Superior temporal gyrus (tissue), 1 donor: ENCODE results near the gene ZSWIM8.
A peak's percentile ranks its signal among the peaks of the same experiment; 100 is the strongest.
"Not testable (repeated sequence)": the region's sequence is repeated elsewhere in the genome, so short reads cannot be mapped to it uniquely, and the experiment has no call there.

Experiments
- DNase-seq: peaks from one replicate; pipeline ENCODE4 v3.0.0-alpha.2; 2016; ENCODE audit errors: extremely low spot score

Gene ZSWIM8

DNA sequence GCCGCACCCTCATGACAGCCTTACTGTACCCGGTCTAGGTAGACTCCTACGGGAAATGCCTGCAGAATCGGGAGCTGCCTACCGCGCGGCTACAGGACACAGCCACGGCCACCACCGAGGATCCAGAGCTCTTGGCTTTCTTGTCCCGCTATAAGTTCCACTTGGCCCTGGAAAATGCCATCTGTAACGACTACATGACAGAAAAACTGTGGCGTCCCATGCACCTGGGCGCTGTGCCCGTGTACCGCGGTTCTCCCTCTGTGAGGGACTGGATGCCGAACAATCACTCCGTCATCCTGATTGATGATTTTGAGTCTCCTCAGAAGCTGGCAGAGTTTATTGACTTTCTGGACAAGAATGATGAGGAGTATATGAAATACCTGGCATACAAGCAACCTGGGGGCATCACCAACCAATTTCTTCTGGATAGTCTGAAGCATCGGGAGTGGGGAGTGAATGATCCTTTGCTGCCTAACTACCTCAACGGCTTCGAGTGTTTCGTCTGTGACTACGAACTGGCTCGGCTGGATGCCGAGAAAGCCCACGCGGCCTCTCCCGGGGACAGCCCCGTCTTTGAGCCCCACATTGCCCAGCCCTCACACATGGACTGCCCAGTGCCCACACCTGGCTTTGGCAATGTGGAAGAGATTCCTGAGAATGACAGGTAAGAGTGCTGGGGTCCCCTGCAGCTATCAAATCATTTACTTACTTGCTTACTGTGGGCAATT, 12.1 kb upstream of the ZSWIM8 start:
- DNase-seq, result peak; percentile 15

DNA sequence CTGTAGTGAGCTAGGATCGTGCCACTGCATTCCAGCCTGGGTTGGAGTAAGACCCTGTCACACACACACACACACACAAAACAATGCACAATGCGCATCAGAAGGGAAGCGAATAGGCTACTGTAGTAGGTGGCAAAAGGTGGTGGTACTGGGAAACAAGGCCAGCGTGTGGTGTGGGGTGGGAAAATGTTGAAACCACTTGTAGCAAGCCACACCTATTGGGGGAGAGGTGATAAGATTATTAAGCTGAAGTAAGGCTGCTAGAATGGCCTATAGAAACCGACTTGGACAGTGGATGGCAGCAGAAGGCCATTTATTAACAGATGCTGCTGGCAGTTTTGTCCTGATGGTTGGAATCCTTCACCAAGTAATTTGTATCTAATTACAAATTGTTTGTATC, 10.8 kb upstream of the ZSWIM8 start:
- peak; percentile 26 for DNase-seq

DNA sequence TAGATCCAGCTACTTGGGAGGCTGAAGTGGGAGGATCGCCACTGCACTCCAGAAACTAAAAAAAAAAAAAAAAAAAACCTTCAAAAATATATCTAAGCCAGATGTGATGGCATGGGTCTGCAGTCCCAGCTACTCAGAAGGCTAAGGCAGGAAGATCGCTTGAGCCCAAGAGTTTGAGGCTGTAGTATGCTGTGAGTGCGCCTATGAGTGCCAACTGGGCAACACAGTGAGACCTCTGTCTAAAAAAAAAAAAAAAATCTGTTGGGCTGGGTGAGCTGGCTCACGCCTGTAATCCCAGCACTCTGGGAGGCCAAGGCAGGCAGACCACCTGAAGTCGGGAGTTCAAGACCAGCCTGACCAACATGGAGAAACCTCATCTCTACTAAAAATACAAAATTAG, 6.4 kb upstream of the ZSWIM8 start:
- DNase-seq, result no peak

DNA sequence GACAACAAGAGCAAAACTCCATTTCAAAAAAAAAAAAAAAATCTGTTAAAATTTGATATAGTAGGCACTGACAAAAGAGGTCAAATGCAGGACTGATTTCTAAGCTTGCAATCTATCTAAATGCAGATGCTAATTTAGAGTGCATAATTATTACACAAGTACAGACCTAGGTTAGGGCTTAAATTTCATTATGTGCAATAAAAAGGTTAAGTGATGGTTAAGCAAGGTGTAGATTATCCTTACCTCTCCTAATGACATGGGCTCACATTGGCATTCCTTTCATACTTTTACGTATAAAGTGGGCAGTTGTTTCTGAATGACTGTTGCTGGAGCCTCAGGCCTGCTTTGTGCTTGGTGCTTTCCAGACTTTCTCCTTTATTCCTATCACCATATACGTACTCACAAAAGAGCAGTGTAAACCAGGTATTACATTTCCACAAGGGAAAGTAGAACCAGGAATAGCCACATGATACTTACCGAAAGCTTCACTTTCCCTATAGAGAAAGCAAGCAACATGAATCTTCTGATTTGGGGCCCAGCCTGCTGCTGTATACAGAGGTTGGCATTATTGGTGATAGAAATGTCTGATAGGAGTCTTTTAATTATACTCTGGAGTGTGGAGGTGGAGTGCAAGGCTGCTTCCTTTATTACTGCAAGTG, 5.7 kb upstream of the ZSWIM8 start:
- no peak for DNase-seq

DNA sequence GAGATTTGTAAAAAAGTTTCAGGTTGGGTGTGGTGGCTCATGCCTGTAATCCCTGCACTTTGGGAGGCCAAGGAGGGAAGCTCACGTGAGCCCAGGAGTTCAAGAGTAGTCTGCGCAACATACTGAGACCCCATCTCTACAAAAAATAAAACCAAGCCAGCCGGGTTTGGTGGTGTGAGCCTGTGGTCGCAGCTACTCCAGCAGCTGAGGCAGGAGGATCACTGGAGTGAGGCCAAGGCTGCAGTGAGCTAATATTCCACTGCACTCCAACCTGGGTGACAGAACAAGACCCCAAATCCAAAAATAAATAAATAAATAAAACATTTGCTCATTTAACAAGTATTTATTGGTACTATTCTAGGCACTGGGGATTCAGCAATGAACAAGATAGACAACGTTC, 5.1 kb upstream of the ZSWIM8 start:
- no peak for DNase-seq

DNA sequence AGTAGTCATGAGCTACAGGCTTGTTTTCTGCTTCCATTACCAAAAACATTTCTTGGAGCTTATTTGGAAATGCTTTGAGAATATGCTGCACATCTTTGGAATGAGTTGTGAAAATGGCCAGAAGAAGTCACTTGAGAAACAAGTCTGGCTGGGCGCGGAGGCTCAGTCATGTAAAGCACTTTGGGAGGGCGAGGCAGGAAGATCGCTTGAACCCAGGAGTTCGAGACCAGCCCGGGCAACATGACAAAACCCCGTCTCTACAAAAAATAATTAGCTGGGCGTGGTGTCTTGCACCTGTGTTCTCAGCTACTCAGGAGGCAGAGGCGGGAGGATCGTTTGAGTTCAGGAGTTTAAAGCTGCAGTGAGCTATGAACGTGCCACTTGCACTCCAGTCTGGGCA, 4.4 kb upstream of the ZSWIM8 start:
- no peak for DNase-seq

DNA sequence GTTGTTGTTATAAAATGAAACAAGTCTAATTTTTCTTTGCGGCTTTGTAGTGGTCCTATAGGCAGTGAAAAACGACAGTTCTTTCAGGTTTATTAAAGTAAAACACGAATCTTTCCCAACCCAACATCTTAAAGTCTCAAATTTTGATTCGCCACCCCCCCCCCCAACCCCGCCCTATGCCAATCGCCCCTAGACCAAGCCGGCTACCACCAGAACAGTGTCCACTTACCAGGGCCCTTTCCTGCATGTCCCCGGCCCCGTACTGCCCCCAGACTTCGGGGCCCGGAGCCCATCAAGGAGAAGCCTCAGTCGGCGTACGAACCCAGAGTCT, 3.9 kb upstream of the ZSWIM8 start:
- no peak for DNase-seq

DNA sequence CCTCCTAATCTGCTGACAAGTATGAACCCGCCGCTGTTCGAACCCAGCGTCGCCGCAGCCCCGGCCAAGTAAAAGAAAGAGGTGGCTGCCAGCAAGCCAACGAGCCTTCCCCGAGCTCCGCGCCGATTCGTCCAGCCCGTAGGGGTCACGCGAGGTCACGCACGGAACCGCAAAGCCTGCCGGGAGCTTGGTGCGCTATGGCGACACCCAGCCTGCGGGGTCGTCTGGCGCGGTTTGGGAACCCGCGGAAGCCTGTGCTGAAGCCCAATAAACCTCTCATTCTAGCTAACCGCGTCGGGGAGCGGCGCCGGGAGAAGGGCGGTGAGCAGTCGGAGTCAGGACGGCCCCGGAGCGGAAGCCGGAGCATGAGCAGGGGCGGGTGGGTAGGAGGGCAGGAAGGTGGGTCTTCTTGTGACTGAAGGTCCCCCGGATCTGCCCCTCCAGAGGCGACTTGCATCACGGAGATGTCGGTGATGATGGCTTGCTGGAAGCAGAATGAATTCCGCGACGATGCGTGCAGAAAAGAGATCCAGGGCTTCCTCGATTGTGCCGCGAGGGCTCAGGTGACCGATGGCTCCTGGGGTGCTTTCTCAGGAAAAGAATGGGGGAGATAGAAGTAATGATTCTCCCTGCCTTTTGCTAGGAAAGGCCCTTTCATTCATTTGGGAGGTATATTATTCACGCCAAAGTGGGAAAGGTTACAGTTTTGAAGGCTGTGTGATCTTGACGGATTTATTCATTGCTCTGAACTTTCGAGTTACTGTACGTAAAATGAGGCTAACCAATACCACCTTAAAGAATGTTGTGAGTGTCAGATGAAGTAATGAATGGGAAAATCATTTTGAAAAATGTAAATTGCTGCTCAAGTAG, 3.3 kb upstream of the ZSWIM8 start, which contains the start of gene CHCHD1:
CHCHD1 (plus strand) TSS at position 170 of the 870 bp plus-strand sequence; CDS start at position 198, 28 bp downstream.
- DNase-seq, result peak; percentile 94

DNA sequence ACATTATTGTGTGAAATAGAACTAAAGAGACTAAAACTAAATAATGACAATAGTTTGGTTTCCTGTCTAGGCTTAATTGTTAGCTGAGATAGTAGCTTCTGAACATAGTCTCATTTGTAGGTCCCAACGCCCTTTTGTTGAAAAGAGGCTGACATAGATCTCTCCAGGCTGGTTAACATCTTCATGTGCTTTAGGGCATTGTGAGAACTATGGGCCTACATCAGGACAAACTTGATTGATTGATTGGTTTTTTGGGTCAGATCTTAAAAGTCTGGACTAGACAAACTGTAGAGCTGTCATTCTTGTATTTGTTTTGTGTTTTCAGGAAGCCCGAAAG, 2.7 kb upstream of the ZSWIM8 start:
- no peak for DNase-seq

DNA sequence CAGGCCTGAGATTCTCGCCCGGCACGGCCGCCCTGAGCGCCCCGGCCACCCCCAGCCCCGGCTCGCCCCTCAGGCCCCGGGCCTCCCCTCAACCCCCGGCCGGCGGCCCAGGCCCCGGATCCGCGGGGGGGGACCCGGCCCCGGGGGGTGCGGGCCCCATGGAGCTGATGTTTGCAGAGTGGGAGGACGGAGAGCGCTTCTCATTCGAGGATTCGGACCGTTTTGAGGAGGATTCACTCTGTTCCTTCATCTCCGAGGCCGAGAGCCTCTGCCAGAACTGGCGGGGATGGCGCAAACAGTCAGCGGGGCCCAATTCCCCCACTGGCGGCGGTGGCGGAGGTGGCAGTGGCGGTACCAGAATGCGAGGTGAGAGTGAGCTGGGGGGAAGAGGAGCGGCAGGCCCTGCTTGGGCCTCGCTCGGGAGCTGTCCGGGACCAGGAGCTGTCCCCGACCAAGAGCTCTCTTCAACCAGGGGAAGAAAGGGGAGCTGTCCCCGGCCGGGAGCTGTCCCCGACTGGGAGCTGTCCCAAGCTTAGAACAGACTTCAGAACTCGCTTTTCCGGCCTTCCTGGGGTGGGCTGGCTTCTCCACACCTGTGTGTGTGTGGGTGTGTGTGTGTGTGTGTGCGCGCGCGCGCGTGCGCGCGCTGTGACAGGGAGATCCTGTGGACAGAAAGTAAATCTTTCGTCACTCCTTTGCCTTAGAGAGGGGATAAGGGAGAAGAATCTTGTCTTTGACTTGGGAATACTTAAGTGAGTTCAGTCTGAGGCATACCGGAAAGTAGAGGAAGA, 510 bp downstream of the ZSWIM8 start:
- peak; percentile 23 for DNase-seq

DNA sequence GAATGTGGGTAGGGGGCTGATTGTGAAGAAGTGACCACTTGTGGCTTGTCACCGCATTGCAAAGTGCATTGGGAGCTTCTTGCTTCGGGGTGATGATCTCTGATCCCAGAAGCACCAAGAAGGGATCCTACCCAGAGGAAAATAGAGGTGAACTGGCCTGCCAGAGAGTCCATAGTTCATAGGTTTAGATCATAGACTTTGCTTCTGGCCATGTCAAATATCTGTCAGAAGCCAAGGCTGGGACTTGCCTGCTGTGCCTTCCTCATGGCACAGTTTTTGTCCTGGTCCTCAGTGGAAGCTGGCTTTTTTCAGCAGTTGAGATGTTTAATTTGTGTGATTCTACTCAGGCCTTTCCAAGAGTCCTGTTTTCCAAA, 1.1 kb downstream of the ZSWIM8 start:
- no peak for DNase-seq

DNA sequence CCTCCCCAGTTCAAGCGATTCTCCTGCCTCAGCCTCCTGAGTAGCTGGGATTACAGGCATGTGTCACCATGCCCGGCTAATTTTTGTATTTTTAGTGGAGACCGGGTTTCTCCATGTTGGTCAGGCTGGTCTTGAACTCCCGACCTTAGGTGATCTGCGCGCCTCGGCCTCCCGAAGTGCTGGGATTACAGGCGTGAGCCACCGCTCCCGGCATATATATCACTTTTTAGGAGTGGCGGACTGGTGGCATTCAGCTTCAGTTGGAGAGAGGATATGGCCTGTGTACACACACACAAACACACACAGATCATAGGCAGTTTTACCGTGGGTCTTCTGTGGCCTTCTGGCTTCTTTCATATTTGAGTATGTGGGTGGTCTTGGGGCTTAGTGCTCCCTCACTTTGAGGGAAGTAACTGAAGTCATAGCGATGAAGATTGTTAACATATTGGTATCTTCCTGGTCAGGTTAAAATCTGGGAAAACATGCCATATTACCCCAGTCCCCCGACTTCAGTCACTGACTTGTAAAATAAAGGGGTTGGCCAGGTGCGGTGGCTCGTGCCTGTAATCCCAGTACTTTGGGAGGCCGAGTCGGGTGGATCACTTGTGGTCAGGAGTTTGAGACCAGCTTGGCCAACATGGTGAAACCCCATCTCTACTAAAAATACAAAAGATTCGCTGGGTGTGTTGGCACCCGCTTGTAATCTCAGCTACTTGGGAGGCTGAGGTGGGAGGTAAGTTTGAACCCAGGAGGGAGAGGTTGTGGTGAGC, 1.8 kb downstream of the ZSWIM8 start:
- DNase-seq, result not testable (repeated sequence)

DNA sequence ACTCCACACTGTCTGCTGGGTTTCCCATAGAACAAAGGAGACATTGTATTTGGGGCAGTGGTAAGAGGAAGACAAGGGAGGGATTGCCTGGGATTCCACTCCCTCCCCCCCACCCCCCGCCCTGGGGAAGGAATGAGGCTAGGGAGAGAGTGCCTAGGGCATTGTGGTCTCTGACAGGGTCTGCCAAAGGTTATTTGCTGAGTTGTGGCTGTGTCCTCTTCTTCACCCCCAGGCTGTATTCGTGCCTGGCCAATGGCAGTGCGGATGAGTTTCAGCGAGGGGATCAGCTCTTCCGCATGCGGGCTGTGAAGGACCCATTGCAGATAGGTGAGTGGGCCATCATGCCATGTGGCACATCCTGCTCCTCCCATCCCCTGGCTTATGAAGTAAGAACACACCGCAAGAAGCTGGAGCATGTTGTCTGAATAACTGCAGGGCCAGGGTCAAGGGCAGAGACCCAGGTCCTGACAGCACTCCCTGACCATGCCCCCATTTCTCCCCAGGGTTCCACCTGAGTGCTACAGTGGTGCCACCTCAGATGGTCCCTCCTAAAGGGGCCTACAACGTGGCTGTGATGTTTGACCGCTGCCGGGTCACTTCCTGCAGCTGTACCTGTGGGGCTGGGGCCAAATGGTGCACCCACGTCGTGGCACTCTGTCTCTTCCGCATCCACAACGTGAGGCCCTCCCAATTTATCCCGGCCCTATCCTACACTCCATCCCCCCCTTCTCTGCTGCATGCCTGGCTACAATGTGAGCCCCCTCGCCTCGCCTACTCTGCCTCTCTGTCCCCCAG, 3.7 kb downstream of the ZSWIM8 start:
- no peak for DNase-seq

DNA sequence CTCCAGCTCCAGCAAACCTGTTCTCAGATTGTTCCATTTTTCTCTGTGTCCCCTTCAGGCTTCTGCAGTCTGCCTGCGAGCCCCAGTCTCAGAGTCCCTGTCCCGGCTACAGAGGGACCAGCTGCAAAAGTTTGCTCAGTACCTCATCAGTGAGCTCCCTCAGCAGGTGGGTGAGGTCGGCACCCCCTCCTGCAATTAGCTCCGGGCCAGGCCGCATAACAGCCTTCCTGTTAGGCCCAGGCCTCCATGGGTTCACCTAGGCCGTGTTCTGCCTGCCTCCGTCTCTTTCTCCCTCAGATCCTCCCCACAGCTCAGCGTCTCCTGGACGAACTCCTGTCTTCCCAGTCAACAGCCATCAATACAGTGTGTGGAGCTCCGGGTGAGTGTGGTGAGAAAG, 4.3 kb downstream of the ZSWIM8 start:
- no peak for DNase-seq

DNA sequence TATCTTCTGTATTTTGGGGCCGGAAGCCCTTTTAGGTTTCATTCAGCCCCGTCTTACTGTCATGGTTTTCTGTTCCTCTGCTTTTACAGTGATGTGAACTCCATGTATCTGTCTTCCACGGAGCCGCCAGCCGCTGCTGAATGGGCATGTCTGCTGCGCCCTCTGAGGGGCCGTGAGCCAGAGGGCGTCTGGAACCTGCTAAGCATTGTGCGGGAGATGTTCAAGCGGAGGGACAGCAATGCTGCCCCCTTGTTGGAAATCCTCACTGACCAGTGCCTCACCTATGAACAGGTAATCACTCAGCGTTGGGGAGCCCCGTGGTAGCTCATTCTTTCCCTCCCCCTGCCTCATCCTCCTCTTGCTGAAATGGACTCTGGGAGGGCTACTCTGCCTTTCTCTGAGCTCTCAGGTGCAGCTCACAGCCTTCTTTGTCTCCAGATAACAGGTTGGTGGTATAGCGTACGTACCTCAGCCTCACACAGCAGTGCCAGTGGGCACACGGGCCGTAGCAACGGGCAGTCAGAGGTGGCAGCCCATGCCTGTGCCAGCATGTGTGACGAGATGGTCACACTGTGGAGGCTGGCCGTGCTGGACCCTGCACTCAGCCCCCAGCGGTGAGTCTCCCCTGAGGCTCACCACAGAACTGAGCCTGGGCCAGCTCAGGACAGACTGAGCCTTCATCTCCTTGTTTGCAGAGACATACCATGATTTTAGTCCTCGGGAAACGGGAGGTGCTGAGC, 5.7 kb downstream of the ZSWIM8 start:
- no peak for DNase-seq

DNA sequence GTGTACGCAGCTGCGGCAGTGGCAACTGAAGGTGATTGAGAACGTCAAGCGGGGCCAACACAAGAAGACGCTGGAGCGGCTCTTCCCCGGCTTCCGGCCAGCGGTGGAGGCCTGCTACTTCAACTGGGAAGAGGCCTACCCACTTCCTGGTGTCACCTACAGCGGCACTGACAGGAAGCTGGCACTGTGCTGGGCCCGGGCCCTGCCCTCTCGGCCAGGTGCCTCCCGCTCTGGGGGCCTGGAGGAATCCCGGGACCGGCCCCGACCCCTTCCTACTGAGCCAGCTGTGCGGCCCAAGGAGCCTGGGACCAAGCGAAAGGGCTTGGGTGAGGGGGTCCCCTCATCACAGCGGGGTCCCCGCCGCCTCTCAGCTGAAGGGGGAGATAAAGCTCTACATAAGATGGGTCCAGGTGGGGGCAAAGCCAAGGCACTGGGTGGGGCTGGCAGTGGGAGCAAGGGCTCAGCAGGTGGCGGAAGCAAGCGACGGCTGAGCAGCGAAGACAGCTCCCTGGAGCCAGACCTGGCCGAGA, 6.5 kb downstream of the ZSWIM8 start:
- no peak for DNase-seq

DNA sequence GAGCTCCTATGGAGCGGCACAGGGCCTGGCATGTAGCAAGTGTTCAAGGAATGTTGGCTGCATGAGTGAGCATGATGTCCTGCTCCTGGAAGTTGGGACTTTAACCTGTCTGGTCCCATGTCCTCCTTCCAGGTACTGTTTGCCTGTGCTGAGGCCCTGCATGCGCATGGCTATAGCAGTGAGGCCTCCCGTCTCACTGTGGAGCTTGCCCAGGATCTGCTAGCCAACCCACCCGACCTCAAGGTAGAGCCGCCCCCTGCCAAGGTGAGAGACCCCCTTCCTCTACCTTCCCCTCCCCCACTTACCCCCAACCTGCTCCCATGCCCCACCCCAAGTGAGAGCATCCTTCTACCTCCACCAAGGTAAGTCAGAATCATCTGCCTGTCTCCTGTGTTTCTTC, 8.1 kb downstream of the ZSWIM8 start:
- no peak for DNase-seq

DNA sequence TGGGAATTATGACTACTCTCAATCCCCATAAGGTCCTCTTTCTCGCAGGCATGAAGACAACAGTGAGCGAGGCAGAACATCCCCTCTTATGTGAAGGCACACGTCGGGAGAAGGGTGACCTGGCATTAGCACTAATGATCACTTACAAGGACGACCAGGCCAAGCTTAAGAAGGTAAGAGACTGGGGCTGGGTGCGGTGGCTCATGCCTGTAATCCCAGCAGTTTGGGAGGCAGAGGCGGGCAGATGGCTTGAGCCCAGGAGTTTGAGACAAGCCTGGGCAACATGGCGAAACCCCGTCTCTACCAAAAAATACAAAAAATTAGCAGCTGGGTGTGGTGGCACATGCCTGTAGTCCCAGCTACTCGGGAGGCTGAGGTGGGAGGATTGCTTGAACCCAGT, 10.1 kb downstream of the ZSWIM8 start:
- not testable (repeated sequence) for DNase-seq

DNA sequence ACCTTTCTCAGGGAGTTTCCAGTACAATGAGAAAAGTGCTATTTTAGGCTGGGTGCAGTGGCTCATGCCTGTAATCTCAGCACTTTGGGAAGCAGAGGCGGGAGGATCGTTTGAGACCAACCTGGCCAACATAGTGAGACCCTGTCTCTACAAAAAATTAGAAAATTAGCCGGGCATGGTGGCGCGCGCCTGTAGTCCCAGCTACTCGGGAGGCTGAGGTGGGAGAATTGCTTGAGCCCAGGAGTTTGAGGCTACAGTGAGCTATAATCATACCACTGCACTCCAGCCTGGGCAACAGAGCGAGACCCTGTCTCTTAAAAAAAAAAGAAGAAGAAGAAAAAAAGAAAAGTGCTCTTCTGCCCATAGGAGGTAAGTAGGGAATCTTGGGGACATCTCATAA, 10.6 kb downstream of the ZSWIM8 start:
- not testable (repeated sequence) for DNase-seq
